Activated CD4-positive, alpha-beta T cell treated with anti-CD3 and anti-CD28 coated beads for 24 hours (primary cell): ENCODE results near the gene UBTD2.

ENCODE experiments used
- DNase-seq, 2 donors: peaks; one replicate each; pipeline ENCODE4 v3.0.0-alpha.2; 2020; ENCODE audit warnings: low read depth in 2 of 2

UBTD2 gene

DNA sequence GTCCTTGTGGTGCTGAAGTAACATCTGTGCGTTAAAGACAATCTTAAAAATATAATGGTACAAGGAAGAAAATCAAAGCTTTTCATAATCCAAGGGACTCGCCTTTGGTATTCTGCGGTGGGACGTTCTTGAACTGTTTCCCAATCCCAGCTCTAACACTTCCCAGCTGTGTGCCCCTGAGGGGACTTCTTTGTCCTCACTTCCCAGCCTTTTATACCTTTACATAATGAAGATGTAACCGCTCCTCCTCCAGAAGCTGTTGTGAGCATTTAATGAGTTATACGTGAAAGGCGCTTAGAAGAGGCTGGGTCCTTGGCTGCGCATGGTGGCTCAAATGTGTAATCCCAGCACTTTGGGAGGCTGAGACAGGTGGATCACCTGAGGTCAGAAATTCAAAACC, 112.4 kb downstream of the UBTD2 start:
- DNase-seq = no peak

DNA sequence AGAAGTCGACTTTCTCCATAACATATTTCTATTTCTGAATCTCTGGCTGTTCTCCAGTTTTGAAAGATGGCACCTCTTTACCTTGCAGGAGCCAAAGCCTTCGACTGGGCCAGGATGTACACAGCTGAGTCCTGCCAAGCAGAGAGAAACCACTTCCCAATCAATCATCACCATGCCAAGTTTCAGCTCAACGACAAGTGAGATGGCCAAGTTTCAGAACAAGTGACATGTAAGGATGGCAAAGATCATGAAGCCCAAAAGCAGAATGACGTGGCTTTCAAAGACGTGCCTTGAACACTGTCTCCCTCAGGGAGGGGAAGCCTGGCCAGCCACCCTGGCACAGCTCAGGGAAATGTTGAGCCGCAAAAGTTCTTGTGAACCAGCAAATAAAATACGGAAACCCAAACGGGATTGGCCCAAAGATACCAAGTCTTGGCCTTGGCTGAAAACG, 113.3 kb downstream of the UBTD2 start:
- DNase-seq = no peak

DNA sequence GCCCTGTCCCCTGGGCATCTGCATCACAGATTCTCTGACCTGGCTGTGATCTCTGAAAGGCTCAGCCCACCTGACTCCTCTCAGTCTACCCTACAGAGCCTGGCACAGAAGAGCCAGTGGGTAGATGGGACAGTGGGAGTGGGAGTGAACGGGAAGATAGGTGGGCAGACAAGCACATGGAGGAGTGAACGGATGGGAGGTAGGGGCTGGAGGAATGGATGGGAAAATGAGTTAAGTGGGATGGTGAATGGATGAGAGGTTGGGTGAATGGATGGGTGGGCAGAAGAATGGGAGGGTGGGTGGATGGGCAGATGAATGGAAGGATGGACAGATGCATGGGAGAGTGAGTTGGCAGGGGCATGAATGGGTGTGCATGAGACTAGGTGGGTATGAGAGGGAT, 114.3 kb downstream of the UBTD2 start:
- DNase-seq = no peak

DNA sequence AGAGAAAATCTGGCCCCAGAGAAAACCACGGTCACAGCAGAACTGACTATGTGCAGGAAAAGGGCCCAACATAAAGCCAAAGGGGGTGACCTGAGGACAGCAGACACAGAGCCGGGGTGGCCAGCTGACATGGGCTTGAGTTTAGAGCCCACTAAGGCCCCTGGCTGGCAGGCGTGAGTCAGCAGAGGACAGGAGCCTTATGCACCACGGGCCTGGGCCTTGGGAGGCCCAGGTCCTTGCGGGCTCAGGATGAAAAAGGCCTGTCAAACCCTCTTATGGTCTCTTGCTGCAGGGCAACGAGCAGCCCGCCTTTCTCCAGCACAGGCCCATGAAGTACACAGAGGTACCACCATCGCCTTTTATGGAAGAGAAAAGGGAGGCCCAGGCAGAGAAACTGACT, 115.3 kb downstream of the UBTD2 start:
- DNase-seq = no peak

DNA sequence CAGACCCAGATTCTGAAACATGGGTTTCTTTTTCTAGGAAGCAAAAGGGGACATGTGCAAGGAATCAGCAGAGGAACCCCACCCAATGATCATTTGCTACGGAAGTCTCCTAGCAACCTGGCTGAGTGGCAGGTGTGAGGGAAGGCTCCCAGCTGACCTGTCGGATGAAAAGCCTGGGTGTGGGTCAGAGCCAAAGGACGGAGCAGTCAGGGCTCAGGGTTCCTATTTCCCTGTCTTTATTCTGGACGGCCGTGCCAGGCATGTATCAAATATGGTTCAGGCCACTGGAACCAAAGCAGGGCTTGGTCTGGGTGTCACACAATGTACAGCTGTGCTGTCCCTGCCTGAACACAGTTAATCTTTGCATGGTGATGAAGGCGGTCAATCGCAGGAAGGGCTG, 115.7 kb downstream of the UBTD2 start:
- no peak for DNase-seq

DNA sequence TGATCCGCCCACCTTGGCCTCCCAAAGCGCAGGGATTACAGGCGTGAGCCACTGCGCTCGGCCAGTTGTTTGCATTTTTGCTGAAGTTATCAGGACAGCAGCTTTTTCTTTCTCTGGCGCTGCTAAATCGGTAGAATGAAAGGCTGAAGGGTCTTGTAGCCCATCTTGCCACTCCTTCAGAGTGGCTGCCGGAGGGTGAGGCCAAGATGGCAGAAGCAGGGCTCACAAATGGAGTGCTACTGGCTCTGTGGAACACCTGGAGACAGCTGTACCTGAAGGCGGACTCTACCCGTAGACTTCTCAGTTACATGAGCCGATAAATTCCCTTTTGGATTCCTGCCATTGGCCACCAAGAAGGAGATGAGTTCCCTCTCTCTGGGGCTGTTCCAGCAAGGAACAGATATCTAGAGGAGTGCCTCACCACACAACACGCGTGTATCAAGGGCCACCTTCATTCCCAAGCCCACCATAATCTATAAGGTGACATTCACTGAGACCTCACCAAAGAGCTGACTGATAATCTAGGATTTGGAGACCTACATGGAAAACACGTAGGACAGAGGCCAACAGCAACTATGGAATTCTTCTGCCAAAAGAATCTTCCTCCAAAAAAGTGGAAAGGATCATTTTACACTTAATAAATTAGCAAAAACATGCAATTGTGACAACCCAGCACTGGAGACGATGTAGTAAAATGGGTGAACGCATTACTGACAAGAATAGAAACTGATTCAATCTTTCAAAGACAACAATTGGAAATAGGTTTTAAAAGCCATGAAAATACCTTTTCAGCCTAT, 117.3 kb downstream of the UBTD2 start:
- DNase-seq = no peak

DNA sequence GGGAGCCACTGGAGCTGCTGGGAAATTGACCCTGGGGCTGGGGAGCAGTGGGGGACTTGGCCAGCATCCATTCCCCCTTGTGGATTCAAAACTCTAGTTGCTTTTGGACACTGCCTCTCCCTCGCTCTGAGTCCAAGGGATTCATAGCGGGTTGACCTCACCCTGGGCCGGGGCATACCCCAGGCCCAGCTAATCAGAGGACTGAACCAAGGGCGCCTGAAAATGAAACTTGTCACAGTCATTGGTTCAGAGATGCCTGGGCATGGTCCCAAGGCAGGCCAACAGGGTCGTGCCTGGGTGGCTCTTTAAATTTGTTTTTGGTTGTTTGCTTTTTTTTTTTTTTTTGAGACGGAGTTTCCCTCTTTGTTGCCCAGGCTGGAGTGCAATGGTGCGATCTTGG, 118.1 kb downstream of the UBTD2 start:
- no peak for DNase-seq

DNA sequence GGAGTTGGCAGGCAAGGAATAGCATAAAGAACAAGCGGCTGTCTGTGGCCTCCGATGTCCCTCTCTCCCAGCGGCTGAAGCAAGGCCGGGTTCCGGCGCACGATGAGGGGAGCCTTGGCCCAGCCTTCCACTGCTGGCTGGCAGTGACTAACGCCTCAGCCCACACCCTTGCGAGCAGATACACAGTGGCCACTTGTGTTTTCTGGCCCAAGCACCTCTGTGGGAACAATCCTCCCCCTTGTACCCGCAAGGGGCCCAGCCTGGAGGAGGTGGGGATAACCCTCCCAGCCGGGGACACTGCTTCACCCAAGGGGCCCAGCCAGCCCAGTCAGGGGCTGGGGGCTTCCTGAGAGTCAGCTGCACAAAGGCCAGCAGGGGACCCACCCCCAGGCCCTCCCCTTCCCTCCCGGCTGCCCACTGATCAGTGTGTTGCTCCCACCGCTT, 118.8 kb downstream of the UBTD2 start:
- no peak for DNase-seq

DNA sequence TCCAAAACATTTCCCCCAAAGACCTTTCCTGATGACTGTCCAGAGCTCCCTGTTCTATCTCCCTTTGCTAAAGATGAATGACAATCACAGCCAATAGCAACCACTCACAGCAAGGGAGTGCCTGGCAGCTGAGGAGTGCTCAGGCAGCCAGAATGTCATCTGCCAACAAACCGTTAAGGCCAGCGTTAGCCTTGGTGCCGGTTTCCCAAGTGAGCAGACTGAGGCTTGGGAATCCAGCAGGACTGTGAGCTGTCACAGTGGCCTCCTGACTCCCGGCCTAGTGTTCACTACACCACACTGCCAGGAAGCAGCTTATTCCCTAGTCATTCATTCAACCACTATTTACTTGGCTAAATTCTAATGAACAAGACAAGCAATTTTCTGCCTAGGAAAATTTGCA, 120.2 kb downstream of the UBTD2 start:
- DNase-seq = no peak

DNA sequence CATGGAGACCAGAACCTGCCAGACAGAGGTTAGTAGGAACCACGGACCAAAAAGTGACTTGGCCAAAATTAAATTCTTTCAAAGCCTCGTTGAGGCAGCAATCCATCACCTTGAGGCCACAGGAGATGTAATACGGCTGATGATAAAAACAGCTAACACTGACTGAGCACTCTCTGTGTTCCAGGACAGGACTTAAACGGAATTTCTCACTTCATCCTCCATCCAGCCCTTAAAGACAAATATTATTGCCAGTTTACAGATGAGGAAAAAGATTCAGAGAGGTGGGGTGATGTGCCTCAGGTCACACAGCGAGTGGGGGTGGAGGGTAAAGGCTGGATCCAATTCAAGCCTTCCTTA, 120.6 kb downstream of the UBTD2 start:
- DNase-seq = no peak

DNA sequence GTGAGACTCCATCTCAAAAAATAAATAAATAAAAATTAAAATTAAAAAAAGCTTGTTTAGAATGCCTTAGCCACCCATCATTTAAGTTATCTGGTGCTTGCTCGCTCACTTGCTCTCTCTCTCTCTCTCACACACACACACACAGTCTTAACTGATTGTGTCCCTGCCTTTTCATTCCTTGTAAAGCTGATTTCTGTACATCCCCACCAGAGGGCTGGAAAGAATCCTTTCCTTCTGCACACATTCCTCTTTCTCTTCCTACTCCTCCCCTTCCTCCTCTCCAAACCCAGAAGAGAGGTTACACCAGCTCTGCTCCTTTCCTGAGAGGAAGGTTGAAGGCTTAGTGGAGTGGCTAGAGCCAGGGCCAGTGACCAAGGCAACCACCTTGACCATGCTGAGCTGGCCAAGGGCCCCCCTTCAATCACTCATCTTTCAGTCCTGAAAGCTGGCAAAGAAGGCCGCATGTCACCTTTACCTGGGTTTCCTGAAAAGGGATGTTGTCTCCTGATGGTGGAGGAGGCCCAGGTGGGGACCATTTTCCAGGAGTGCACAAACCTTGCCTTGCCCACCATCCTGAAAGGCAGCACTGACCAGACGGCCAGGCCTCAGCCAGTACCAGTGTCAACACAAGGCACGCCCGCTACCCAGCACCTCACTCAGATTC, 121.1 kb downstream of the UBTD2 start:
- DNase-seq = no peak

DNA sequence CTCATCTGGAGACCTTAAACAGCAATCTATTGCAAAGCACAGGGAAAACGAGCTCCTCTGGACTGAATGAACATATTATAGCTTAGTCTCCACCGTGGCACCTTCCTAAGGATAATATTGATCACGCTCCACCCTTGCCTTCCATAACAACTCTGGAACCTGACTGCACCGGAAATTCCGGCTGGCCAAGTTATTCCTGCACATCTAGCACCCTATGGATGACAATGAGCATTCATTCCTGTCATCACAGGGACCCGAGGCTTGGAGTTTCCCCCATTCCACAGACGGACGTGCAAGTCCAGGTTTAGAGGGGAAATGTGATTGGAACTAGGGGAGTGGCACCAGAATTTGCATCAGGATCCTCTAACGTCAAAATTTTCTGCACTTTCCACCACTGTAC, 123.1 kb downstream of the UBTD2 start:
- DNase-seq = no peak
